Measurements from ENCODE around the gene CENPF.
"Not testable (repeated sequence)": the region's sequence is repeated elsewhere in the genome, so short reads cannot be mapped to it uniquely, and the experiment has no call there.

The CENPF gene

DNA sequence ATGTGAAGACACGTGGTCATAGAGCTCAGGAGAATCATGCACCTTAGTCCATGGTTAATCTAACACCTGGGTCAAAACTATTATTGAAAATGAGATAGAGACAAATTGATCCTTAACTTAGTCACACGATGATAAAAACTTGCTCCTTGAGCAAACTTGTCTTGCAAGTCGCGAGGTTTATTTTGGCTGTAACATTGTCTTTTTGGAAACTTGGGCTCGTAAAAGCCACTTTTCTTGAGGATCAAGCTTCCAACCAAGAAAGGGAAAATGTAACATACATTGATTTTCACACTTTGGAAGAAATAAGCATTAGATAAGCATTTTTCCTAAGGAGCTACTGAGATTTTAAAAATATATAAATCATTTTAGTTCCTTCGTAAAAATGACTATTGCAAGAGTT is 19.9 kb upstream of the CENPF start:
- no peak for DNase-seq (ENCODE audit: low spot score)

GRCh38 chr1:214583824-214584554 is 19.0 kb upstream of the CENPF start:
- no peak for DNase-seq (ENCODE audit: low spot score)

DNA sequence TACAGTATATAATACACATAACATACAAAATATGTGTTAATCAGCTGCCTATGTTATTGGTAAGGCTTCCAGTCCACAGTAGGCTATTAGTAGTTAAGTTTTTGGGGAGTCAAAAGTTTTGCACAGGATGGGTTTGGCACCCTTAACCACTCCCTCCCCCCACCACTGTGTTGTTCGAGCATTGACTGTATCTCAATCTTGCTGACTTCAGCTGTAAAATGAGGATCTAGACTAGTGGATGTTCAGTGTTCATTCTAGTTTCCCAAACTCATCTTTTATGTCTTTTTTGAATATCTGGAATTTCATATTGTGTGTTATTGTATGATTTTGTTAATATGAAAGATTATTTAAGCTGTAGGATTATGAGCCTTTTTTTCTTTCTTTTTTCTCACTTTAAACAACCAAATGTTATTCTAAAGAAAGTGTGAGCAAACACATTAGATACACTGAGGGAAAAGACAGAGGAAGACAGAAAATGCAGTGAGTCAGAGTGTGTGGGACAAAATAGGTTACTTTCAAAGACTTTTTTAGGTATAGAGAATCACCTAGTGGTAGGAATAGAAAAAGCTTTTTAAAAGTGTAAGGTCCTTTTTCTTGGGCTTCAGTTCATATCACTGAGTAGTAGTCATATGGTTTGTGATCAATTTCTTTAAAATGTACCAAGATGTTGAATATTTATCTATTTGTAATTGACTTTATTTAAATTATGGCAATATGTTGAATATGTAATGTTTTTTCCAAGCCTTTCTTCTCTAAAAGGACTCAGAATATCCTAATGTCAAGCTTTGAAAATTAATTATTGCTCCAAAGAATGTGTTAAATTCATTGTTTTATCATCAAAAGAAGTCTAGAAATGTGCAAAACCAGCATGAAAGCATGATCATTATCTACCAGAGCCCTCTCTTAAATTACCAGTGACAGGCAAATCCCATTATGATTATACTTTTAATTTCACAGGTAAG is 17.9 kb upstream of the CENPF start:
- DNase-seq (ENCODE audit: low spot score): peak; percentile 42

- DNase-seq (ENCODE audit: low spot score): no peak
These were observed 16.4 kb upstream of the CENPF start for GRCh38 chr1:214586621-214587020.

GRCh38 chr1:214587165-214587564 is 15.8 kb upstream of the CENPF start:
- DNase-seq (ENCODE audit: low spot score): no peak

- DNase-seq (ENCODE audit: low spot score): no peak
These were observed 13.9 kb upstream of the CENPF start for GRCh38 chr1:214588963-214589597.

- no peak for DNase-seq (ENCODE audit: low spot score)
These were observed 12.3 kb upstream of the CENPF start for GRCh38 chr1:214590696-214591095.

DNA sequence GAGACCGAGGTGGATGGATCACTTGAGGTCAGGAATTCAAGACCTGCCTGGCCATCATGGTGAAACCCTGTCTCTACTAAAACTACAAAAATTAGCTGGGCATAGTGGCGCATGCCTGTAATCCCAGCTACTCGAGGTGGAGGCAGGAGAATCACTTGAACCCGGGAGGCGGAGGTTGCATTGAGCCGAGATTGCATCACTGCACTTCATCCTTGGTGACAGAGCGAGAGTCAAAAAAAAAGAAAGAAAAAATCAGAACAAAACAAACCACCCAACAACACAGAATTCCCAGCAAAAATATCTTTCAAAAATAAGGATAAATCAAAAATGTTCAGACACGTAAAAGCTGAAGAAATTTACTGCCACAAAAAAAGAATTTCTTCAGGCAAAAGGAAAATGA is 11.1 kb upstream of the CENPF start:
- DNase-seq (ENCODE audit: low spot score): not testable (repeated sequence)

DNA sequence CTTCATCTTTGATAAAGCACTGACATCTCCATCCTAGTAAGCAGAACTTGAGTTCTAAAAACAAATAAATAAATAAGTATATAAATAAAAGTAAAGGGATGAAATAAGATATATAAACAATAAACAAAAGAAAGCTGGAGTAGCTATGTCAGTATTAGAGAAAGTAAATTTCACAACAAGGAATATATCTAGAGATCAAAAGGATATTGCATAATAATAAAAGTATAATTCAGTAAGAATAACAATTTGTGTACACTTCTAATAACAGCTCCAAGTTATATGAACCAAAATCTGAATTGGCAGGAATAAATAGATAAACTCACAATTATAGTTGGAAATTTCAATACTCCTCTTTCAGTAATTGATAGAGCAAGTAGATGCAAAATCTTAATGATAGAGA is 9.8 kb upstream of the CENPF start:
- no peak for DNase-seq (ENCODE audit: low spot score)

- DNase-seq (ENCODE audit: low spot score): no peak
These were observed 841 bp downstream of the CENPF start for GRCh38 chr1:214603819-214604252.

DNA sequence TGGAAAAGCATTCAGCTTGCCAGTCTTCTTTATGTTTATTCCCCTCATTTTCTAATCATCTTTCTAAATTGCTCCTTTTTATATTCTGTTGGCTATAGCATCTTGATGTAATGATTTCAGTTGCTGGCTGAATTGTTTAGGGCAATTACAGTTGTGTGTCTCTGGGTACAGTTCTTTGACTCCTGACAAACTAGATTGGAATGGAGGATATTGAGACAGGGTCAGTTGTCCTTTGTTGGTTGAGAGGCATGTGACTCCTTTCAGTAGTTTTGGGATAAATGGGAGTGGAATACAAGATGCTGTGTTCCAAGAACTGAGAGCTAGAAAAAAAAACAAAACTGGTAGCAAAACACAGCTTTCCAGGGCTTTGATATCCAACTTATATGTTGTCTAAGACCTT is 1.5 kb downstream of the CENPF start:
- DNase-seq (ENCODE audit: low spot score): no peak

GRCh38 chr1:214605484-214605883 is 2.5 kb downstream of the CENPF start:
- not testable (repeated sequence) for DNase-seq (ENCODE audit: low spot score)

DNA sequence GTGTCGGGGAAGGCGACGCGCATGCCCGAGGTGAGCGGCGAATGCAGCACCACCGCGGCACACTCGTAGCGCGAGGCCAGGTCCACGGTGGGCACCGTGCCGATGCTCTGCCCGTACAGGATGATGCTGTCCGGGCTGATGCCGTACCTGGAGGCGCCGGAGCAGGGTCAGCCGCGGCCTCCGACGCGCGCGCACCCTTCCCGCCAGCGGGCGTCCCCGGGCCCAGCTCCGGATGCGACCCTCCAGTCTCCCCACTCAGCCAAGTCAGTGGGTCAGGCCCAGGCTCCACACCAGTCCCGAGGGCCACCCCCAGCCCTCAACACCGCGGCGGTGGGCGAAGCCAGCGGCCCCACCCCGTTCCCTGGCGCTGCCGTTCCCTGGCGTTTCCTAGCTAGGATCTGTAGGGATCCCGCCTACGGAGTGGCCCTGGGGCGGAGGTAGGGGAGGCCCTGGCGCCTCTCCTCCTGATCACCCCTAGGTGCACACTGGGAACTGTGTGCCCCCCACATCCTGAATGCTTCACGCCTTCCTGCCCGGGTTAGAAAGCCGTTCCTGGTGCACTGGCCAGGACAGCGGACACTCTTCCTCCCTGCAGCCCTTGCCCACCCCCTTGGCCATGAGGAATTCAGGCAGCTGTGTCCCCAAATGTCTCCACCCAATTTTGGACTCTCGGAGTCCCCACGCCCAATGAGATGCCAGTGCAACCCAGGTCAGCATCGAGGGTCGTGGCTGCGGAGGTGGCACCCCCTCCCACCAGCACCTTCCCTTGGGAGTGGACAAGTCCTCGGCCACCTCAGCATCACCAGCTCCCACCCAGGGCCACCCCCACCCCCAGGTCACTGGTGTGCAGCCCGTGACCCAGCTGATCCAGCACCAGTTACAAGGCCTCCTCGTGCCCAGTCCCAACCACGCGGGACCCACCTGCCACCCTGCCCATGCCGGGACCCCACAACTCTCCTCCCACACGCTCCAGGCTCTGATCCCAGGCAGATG is 3.2 kb downstream of the CENPF start:
- not testable (repeated sequence) for DNase-seq (ENCODE audit: low spot score)

- DNase-seq (ENCODE audit: low spot score): not testable (repeated sequence)
These were observed 4.7 kb downstream of the CENPF start for GRCh38 chr1:214607492-214608215.

GRCh38 chr1:214608216-214608783 is 5.3 kb downstream of the CENPF start:
- DNase-seq (ENCODE audit: low spot score): not testable (repeated sequence)

DNA sequence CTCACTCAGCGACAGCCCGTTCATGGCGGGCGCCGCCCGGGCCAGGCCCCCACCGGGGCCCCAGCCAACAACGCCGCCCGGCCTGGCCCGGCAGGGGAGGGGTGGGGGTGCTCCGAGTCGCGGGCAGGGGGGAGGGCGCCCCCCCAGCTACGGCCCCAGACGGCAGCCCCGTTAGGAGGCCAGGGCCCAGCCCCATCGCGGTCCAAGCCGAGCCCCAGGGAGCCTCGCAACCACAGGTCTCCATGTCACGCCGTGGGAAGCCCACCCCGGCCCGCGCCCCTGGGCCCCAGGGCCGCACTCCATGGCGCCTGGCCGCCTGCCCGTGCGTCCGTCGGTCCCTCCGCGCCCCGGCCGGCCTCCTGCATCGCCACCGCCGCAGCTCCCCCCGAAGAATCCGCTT is 5.8 kb downstream of the CENPF start:
- DNase-seq (ENCODE audit: low spot score): not testable (repeated sequence)

GRCh38 chr1:214609692-214610091 is 6.7 kb downstream of the CENPF start:
- no peak for DNase-seq (ENCODE audit: low spot score)

- not testable (repeated sequence) for DNase-seq (ENCODE audit: low spot score)
These were observed 7.1 kb downstream of the CENPF start for GRCh38 chr1:214610136-214610535.

DNA sequence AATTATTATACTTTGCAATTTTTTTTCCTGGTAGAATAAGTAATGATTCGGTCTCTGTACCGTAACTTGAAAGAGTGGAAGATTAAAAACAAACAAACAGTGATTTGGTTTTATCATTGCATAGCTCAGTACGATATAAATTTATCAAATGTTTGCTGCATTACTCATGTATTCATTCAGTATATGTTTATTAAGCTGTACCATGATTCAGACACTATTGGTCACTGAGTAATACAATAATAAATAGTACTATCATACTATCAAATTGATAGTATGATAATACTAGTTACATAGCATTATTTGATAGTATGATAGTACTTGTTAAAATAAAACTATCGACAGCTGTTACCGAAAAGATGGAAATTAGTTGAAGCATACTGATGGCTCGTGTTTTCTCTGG is 12.1 kb downstream of the CENPF start:
- DNase-seq (ENCODE audit: low spot score): no peak

DNA sequence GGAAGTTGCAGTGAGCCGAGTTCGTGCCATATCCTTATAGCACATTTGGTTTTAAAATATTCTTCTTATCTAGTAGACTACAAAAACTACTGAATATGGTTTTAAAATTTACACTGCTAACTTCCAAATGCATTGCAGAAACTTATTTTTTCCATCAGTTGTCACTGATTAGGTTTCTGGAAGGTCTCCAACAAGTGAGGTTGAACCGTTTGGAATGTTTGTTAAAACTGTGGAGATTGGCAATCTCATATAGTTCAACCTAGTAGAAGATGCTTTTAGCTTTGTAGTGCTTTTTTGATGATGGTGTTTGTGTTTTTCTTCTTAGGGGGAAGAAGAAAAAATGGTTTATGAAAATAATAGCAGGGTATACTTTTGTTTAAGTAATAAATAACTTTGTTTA is 12.9 kb downstream of the CENPF start:
- DNase-seq (ENCODE audit: low spot score): no peak

All from cerebellar cortex (tissue), 1 donor.